PC-3 (cell line): ENCODE data around the gene FPR3. TPM values are rescaled to one million over a fixed set of nuclear protein-coding genes. Genes with fewer than 3 reads are reported as not detected.

ENCODE experiments used
- ATAC-seq: fragments of 200-7000 bp; cut with Tn5 transposase; 2 replicates; pipeline ENCODE4 v1.9.1; 2020; ENCODE audit warnings: mild to moderate bottlenecking, moderate library complexity
- BruUV-seq: library from RNA; stranded (reverse); fragments of 400-500 nt; replicated peaks from 2 replicates; lab custom pipeline; 2021; lab: Mats Ljungman, UMichigan
- CTCF ChIA-PET: fragments of 300-600 bp; sonication (Branson Sonifier 250); formaldehyde crosslinking; loops from one replicate; lab custom pipeline; 2022; ENCODE audit warnings: antibody characterized with exemption; lab: Charles Lee
- POLR2A ChIA-PET: fragments of 300-600 bp; sonication (Branson Sonifier 250); formaldehyde crosslinking; loops from one replicate; lab custom pipeline; 2022; ENCODE audit warnings: antibody characterized with exemption; ENCODE audit not compliant: unreplicated experiment; lab: Charles Lee
- DNase-seq: peaks from one replicate; pipeline ENCODE4 v3.0.0-alpha.2; 2015
- H2AFZ ChIP-seq: fragments of 300-600 bp; sonication (generic); 2 replicates; pipeline ENCODE4 v1.6.0; 2016; ENCODE audit warnings: antibody characterized with exemption, low read length
- H3F3A ChIP-seq: fragments of 300-600 bp; sonication (generic); one replicate; pipeline ENCODE4 v1.6.0; 2017; ENCODE audit warnings: antibody characterized with exemption, low read length, control low read depth, mild to moderate bottlenecking; ENCODE audit not compliant: unreplicated experiment
- H3K27ac ChIP-seq: fragments of 300-600 bp; sonication (generic); 2 replicates; pipeline ENCODE4 v1.5.1; 2016; ENCODE audit warnings: mild to moderate bottlenecking, low read length
- H3K27me3 ChIP-seq: fragments of 300-600 bp; sonication (generic); 2 replicates; pipeline ENCODE4 v1.6.1; 2016; ENCODE audit warnings: low read length, mixed read lengths
- H3K36me3 ChIP-seq: fragments of 300-600 bp; sonication (generic); 2 replicates; pipeline ENCODE4 v1.6.1; 2016; ENCODE audit warnings: low read depth, mixed run types, low read length, mixed read lengths
- H3K4me1 ChIP-seq: fragments of 300-600 bp; sonication (generic); 2 replicates; pipeline ENCODE4 v1.5.1; 2016; ENCODE audit warnings: low read length; ENCODE audit not compliant: insufficient read depth
- H3K4me2 ChIP-seq: fragments of 300-600 bp; sonication (generic); 2 replicates; pipeline ENCODE4 v1.6.0; 2016; ENCODE audit warnings: low read length
- H3K4me3 ChIP-seq: fragments of 300-600 bp; sonication (generic); 2 replicates; pipeline ENCODE4 v1.5.1; 2016; ENCODE audit warnings: mild to moderate bottlenecking, low read length, mixed read lengths
- H3K79me2 ChIP-seq: fragments of 300-600 bp; sonication (generic); 2 replicates; pipeline ENCODE4 v1.6.1; 2017; ENCODE audit warnings: low read length, mixed read lengths
- H3K9ac ChIP-seq: fragments of 300-600 bp; sonication (generic); 2 replicates; pipeline ENCODE4 v1.6.0; 2016; ENCODE audit warnings: mild to moderate bottlenecking, low read length
- H3K9me2 ChIP-seq: fragments of 300-600 bp; sonication (generic); replicated peaks from 2 replicates; pipeline ENCODE4 v1.6.1; 2016; ENCODE audit warnings: mixed run types, low read length, mixed read lengths
- H3K9me3 ChIP-seq: fragments of 300-600 bp; sonication (generic); 2 replicates; pipeline ENCODE4 v1.6.1; 2016; ENCODE audit warnings: low read length, mixed read lengths
- H4K20me1 ChIP-seq: fragments of 300-600 bp; sonication (generic); 2 replicates; pipeline ENCODE4 v1.6.1; 2016; ENCODE audit warnings: low read length, mixed read lengths
- CTCF ChIP-seq: fragments of 300-600 bp; sonication (generic); conservative IDR thresholded peaks from 2 replicates; pipeline ENCODE4 v1.5.1; 2017; ENCODE audit warnings: antibody characterized with exemption, low read depth, mild to moderate bottlenecking, low read length
- EZH2 ChIP-seq: fragments of 300-600 bp; sonication (generic); IDR thresholded peaks from one replicate; pipeline ENCODE4 v1.6.1; 2017; ENCODE audit warnings: antibody characterized with exemption, mild to moderate bottlenecking, low read length; ENCODE audit not compliant: unreplicated experiment
- EZH2phosphoT487 ChIP-seq: fragments of 300-600 bp; sonication (generic); IDR thresholded peaks from 2 replicates; pipeline ENCODE4 v1.6.1; 2018; ENCODE audit warnings: mild to moderate bottlenecking, antibody characterized with exemption, low read length, borderline replicate concordance
- intact Hi-C: fragments of 100-400 bp; cut with micrococcal nuclease; formaldehyde crosslinking; loops from 2 replicates; pipeline ENCODE4 v1.9.0; 2023
- total RNA-seq: library from RNA; depleted of rRNA; stranded (reverse); fragments of >200 nt; gene quantifications from 2 replicates; pipeline ENCODE4 v1.2.3, GENCODE V29; 2014

Gene FPR3
- total RNA-seq, 1 experiment from 2014 or later: 0.26 TPM

GRCh38 chr19:51807111-51807701, 12.2 kb downstream of the FPR3 start:
- Histone ChIP-seq H3K36me3 (no peaks in the 10 kb centered on the region), H3K9me2 (no peaks in the 10 kb centered on the region), H4K20me1 (no peaks in the 10 kb centered on the region), H2AFZ (no peak overlapping the region), H3K9ac (no peak overlapping the region), H3K27me3 (no peaks in the 10 kb centered on the region), H3K4me2 (peak overlapping the region; percentile 61), H3K4me3 (no peak overlapping the region), H3F3A (peaks cover 4% of the 10 kb centered on the region), H3K9me3 (no peaks in the 10 kb centered on the region), H3K4me1 (peaks cover 53% of the 10 kb centered on the region), H3K27ac (peak overlapping the region; percentile 75), H3K79me2 (no peaks in the 10 kb centered on the region)
- BruUV-seq: no TSS peak
- peak; percentile 89 for DNase-seq
- CTCF ChIA-PET: interaction anchor here (0.5 kb wide), 1 partner anchor 13 kb away, joined by 3 read pairs; the partner anchor contains the start of gene FPR3
- TF ChIP-seq EZH2 (no peak), CTCF (peak; percentile 46)
- peak; percentile 64 for ATAC-seq
- intact Hi-C loops: loop anchor here (1.0 kb wide), 2 partner anchors 8 to 430 kb away; no protein-coding TSS in a partner anchor
- POLR2A ChIA-PET: interaction anchor here (0.5 to 0.6 kb wide), 3 partner anchors 78 to 430 kb away, joined by 3 to 18 read pairs (median 4); no protein-coding TSS in a partner anchor

- H3K9me3 ChIP-seq: no peaks in the 10 kb centered on the region
- peak overlapping the region; percentile 61 for H3K4me2 ChIP-seq
- no peaks in the 10 kb centered on the region for H4K20me1 ChIP-seq
- H2AFZ ChIP-seq: peak overlapping the region; percentile 32; the same call in 1 of the 2 replicates
- H3K4me3 ChIP-seq: peak overlapping the region; percentile 41; the same call in 1 of the 2 replicates
- ChIA-PET CTCF (interaction anchor here (1.1 kb wide), 2 partner anchors 9 to 30 kb away, joined by 10 to 14 read pairs; no protein-coding TSS in a partner anchor), POLR2A (interaction anchor here (0.6 kb wide), 1 partner anchor 79 kb away, joined by 18 read pairs; no protein-coding TSS in a partner anchor)
- H3K4me1 ChIP-seq: peaks cover 53% of the 10 kb centered on the region
- H3K36me3 ChIP-seq: no peaks in the 10 kb centered on the region
- H3K9ac ChIP-seq: peak overlapping the region; percentile 4; the same call in 1 of the 2 replicates
- intact Hi-C loops: loop anchor here (1.0 kb wide), 4 partner anchors 9 to 429 kb away; no protein-coding TSS in a partner anchor
- peak; percentile 20 for ATAC-seq
- no peaks in the 10 kb centered on the region for H3K9me2 ChIP-seq
- no peak for TF ChIP-seq EZH2
- no peak for TF ChIP-seq EZH2phosphoT487
- TF ChIP-seq CTCF: no peak
- peak overlapping the region; percentile 75 for H3K27ac ChIP-seq
- no TSS peak for BruUV-seq
- peaks cover 4% of the 10 kb centered on the region for H3F3A ChIP-seq
- H3K27me3 ChIP-seq: no peaks in the 10 kb centered on the region
- peak; percentile 56 for DNase-seq
- H3K79me2 ChIP-seq: no peaks in the 10 kb centered on the region
These were observed 13.0 kb downstream of the FPR3 start for GRCh38 chr19:51807925-51808324.
